Spleen (tissue), 11 donors: ENCODE measurements around the gene FBXL4. TPM values are rescaled to one million over a fixed set of nuclear protein-coding genes. Genes with fewer than 3 reads are reported as not detected.

Experiments used
- DNase-seq: peaks from one replicate; pipeline ENCODE4 v3.0.0-alpha.2; 2020
- H3K27ac ChIP-seq, 8 donors: fragments of 200-600 bp; sonication (generic) in 7 of 8; 1 replicate in 4 of 8; 2 replicates in 4 of 8; pipeline versions ENCODE4 v1.5.0 to v1.8.0; 2016 to 2021; ENCODE audit warnings: inconsistent platforms in 4 of 8, mild to moderate bottlenecking in 4 of 8, moderate library complexity in 1 of 8
- H3K27me3 ChIP-seq, 7 donors: fragments of 200-600 bp; sonication (generic) in 6 of 7; replicated peaks in 1 of 7; 1 replicate in 4 of 7; 2 replicates in 3 of 7; pipeline versions ENCODE4 v1.5.0 to v1.8.0; 2016 to 2021; ENCODE audit warnings: inconsistent platforms in 3 of 7, mild to moderate bottlenecking in 1 of 7
- H3K36me3 ChIP-seq, 6 donors: fragments of 200-600 bp; sonication (generic) in 5 of 6; 1 replicate in 4 of 6; 2 replicates in 2 of 6; pipeline versions ENCODE4 v1.5.0 to v1.8.0; 2016 to 2021; ENCODE audit warnings: inconsistent platforms in 2 of 6
- H3K4me1 ChIP-seq, 6 donors: fragments of 200-600 bp; sonication (generic) in 5 of 6; 1 replicate in 3 of 6; 2 replicates in 3 of 6; pipeline versions ENCODE4 v1.5.0 to v1.8.0; 2016 to 2021; ENCODE audit warnings: inconsistent platforms in 3 of 6
- H3K4me3 ChIP-seq, 8 donors: fragments of 200-600 bp; sonication (generic) in 7 of 8; 1 replicate in 4 of 8; 2 replicates in 4 of 8; pipeline versions ENCODE4 v1.5.0 to v1.8.0; 2016 to 2021; ENCODE audit warnings: inconsistent platforms in 4 of 8, mild to moderate bottlenecking in 4 of 8, moderate library complexity in 2 of 8
- H3K9me3 ChIP-seq, 8 donors: fragments of 200-600 bp; sonication (generic) in 7 of 8; 1 replicate in 4 of 8; 2 replicates in 4 of 8; pipeline versions ENCODE4 v1.5.0 to v1.8.0; 2016 to 2021; ENCODE audit warnings: inconsistent platforms in 4 of 8
- POLR2A ChIP-seq, 3 donors: fragments of 450-650 bp; IDR thresholded peaks; one replicate each; pipeline ENCODE4 v1.5.1; 2017; ENCODE audit warnings: antibody characterized with exemption in 3 of 3, mild to moderate bottlenecking in 1 of 3
- POLR2AphosphoS5 ChIP-seq, 3 donors: sonication (generic); formaldehyde crosslinking; IDR thresholded peaks; one replicate each; pipeline ENCODE4 v1.5.1; 2017; ENCODE audit warnings: antibody characterized with exemption in 3 of 3
- WGBS, 5 donors: extraction: QIAGEN DNeasy Blood & Tissue Kit in 3 of 5; methylation state at CpG; one replicate each; pipeline versions ENCODE4 v1.1.5 to v1.1.7; 2013 to 2018; 5-methylcytosine and 5-hydroxymethylcytosine counted together
- intact Hi-C: fragments of 100-400 bp; cut with DNase I; formaldehyde crosslinking; loops from one replicate; pipeline ENCODE4 v1.15.0; 2023; ENCODE audit warnings: low total_unique reads
- polyA plus RNA-seq, 3 donors: library from polyadenylated mRNA; stranded (reverse); fragments of 200-250 nt; gene quantifications; one replicate each; pipeline ENCODE4 v1.2.1, GENCODE V29; 2013
- total RNA-seq, 7 donors: library from RNA; depleted of rRNA in 3 of 7; stranded (reverse); fragments of >200 nt in 3 of 7; fragmentation: NEBNext Ultra II Directional in 4 of 7; extraction: Animal tissue kit (Norgen Biotek cat#: 25700) in 4 of 7; gene quantifications; one replicate each; pipeline versions ENCODE4 v1.1.0 to v1.2.1, GENCODE V29; 2016 to 2021
- TF ChIP-seq, protein P1 (sequence below), 11 experiments: fragments of 200-600 bp in 7 of 11; fragments of 450-650 bp in 4 of 11; sonication (generic) in 4 of 11; IDR thresholded peaks in 8 of 11; conservative IDR thresholded peaks in 3 of 11; 1 replicate in 7 of 11; 2 replicates in 4 of 11; pipeline versions ENCODE4 v1.4.0 to v1.8.0; 2016 to 2021; ENCODE audit warnings: antibody characterized with exemption in 11 of 11, inconsistent platforms in 4 of 11, mild to moderate bottlenecking in 1 of 11
- donor health status: healthy with polysubstance abuse.
- donor health status: DM: no; HTN: no; CAD: no; lungs with moderate emphysema.
- donor health status: DM: no; HTN: no; CAD: no.
- donor health status: Bipolar disorder and iron deficiency.
- donor health status: healthy.
- donor health status: DM: no; HTN: no; CAD: no.
- donor health status: DM: yes; HTN: yes; CAD: no.

FBXL4 gene
- total and polyA plus RNA-seq, 10 donors = 2.7 to 27.0 (median 19.1) TPM

DNA sequence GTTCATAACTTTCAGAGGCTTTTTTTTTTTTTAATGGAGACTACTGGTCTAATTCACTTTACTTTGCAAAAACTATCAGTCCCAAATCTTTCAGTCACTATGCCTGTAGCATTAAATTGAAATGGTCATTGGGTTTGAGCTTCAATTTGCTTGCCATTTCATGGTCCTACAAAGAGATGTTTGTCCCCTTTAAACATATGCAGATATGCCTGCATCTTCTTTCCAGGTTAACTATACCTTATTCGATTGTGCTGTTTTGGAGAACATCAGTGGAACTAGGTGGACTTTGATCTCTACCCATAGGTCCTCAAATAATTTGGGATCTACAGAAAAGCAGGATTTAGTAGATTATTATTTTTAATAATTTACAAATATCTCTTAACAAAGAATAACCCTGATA is 108.8 kb downstream of the FBXL4 start:
- H3K27ac ChIP-seq = no peak overlapping the region
- H3K36me3 ChIP-seq = no peaks in the 10 kb centered on the region
- TF ChIP-seq POLR2A (IDR thresholded peaks at IDR 0.05) = no peak
- TF ChIP-seq, protein P1, sequence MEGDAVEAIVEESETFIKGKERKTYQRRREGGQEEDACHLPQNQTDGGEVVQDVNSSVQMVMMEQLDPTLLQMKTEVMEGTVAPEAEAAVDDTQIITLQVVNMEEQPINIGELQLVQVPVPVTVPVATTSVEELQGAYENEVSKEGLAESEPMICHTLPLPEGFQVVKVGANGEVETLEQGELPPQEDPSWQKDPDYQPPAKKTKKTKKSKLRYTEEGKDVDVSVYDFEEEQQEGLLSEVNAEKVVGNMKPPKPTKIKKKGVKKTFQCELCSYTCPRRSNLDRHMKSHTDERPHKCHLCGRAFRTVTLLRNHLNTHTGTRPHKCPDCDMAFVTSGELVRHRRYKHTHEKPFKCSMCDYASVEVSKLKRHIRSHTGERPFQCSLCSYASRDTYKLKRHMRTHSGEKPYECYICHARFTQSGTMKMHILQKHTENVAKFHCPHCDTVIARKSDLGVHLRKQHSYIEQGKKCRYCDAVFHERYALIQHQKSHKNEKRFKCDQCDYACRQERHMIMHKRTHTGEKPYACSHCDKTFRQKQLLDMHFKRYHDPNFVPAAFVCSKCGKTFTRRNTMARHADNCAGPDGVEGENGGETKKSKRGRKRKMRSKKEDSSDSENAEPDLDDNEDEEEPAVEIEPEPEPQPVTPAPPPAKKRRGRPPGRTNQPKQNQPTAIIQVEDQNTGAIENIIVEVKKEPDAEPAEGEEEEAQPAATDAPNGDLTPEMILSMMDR (IDR thresholded peaks at IDR 0.05 in 8 of 11, conservative IDR thresholded peaks at IDR 0.05 in 3 of 11) = no peak
- no peak for TF ChIP-seq POLR2AphosphoS5 (IDR thresholded peaks at IDR 0.05)
- 9 to 38% (median 15%) methylated on average over 1 of the region's 1 CpG for WGBS, 5 donors
- DNase-seq = no peak
- no peaks in the 10 kb centered on the region for H3K9me3 ChIP-seq
- H3K4me3 ChIP-seq = no peak overlapping the region
- intact Hi-C loops = no loop called here
- peaks cover 25 to 100% (median 98%) of the 10 kb centered on the region in 7 donors for H3K27me3 ChIP-seq
- peaks cover 11 to 51% (median 33%) of the 10 kb centered on the region in 6 donors for H3K4me1 ChIP-seq

DNA sequence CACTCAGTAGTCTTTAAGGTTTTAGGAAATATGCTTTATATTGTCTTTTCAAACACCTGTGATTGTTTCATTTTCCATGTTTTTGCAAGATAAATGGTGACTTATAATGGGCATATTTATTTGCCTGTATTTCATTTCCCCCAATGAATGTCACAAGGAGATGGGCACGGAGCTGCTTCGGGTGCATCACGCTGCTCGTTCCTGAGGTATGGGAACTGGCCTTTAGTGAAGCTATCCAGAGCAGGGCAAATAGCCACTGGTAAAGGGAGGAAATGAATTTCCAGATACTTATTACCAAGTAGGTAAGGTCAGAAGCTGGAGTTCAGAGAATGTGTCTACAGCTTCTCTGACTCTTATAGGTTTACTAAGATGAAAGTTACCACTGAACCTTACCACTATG is 109.7 kb downstream of the FBXL4 start:
- intact Hi-C loops = no loop called here
- Histone ChIP-seq H3K27ac (no peak overlapping the region), H3K4me3 (no peak overlapping the region), H3K27me3 (peaks cover 24 to 100% (median 98%) of the 10 kb centered on the region in 7 donors), H3K4me1 (peaks cover 18 to 51% (median 34%) of the 10 kb centered on the region in 6 donors), H3K36me3 (no peaks in the 10 kb centered on the region), H3K9me3 (no peaks in the 10 kb centered on the region)
- TF ChIP-seq POLR2A (IDR thresholded peaks at IDR 0.05) (no peak), POLR2AphosphoS5 (IDR thresholded peaks at IDR 0.05) (no peak)
- TF ChIP-seq, protein P1 (IDR thresholded peaks at IDR 0.05 in 8 of 11, conservative IDR thresholded peaks at IDR 0.05 in 3 of 11) = no peak
- DNase-seq = no peak
- 9 to 27% (median 11%) methylated on average over 4 of the region's 4 CpGs for WGBS, 5 donors

DNA sequence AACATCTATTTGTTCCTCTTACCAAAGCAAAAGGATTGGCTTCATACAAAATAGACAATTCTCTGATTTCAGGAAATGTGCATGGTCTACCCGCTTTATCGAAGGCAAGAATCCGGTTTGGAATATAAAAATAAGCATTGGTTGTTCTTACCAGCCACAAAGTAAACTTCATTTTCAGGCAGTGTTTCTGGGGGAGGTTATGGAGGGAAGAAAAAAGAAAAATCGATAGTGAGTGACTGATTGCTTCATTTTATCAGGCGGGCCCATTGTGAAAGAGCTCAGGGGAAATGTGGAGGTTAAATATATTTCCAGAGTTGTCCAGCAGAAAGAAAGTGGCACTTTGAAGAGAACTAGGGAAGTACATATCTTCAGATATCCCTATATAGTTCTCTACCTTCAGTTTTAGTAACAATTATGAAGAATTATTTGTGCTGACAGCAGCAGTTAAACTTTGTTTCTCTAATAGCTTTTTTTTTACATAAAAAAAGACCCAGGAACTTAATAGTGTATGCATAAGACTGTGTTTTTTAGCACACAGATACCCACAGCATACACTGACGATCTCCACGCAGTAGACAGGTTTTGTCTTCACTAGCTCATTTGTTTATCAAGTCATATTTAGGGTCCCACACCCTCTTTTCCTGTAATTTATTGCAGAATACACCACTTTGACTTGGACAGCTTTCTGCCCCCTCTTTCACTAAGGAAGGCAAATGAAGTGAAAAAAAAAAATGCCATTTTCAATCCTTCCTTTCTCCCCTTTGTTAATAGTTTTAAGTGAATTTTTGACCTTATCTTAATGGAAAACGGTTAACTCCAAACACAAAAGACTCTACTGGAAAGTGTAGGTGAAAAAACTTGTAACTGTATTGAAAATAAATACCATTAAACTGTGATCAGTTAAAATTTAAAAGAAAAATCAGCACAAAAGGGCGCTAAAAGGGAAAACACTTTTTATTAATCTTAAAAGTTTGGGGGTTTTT is 110.5 kb downstream of the FBXL4 start:
- WGBS, 5 donors = 7 to 13% (median 11%) methylated on average over 9 of the region's 9 CpGs
- H3K27me3 ChIP-seq = peaks cover 18 to 100% (median 98%) of the 10 kb centered on the region in 7 donors

More for the DNA sequence above, 110.5 kb downstream of the FBXL4 start:
- H3K27ac ChIP-seq = no peak overlapping the region
- intact Hi-C loops = no loop called here
- DNase-seq = no peak
- no peak overlapping the region for H3K4me3 ChIP-seq
- no peak for TF ChIP-seq POLR2AphosphoS5 (IDR thresholded peaks at IDR 0.05)
- TF ChIP-seq, protein P1 (IDR thresholded peaks at IDR 0.05 in 8 of 11, conservative IDR thresholded peaks at IDR 0.05 in 3 of 11) = no peak
- TF ChIP-seq POLR2A (IDR thresholded peaks at IDR 0.05) = no peak
- H3K4me1 ChIP-seq = peaks cover 25 to 51% (median 39%) of the 10 kb centered on the region in 6 donors
- no peaks in the 10 kb centered on the region for H3K9me3 ChIP-seq
- H3K36me3 ChIP-seq = no peaks in the 10 kb centered on the region
